Measurements from ENCODE around the gene LIMS2.

Gene LIMS2

DNA sequence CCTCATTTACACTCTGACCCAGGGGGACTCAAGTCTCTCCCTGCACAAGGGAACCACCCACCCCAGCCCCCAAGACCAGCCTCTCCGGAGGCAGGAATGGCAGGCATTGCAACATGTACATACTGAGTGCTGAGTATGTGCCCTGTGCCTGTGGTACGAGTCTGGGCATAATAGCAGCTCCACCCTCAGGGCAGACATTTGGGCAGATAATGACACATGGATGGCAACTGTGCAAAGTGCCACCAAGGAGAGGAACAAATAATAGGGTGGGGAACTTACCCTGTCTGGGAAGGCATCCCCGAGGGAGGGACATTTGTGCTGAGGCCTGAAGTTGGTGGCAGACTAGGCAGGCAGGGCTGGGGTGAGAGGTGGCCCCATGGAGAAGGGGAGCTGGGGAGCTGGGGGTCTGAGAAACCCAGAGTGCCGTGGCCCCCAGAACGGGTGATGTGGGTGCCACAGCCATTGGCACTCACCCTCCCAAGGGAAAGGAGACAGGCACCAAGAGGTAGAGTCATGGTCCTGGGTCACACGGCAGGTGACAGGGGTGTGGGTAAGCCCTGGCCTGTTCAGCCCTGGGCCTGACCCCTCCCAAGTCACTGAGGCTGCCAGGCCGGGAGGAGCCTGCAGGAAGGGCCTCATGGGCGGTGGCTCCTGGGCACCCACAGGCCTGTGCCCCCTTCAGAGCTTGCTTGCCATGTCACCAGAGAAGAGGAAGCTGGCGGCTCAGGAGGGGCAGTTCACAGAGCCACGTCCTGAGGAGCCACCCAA, 45.0 kb downstream of the LIMS2 start:
- Histone ChIP-seq H3K9me3 (ENCODE audit: insufficient read depth, low read length) (no peaks in the 10 kb centered on the region), H3K4me3 (ENCODE audit: insufficient read length, low read depth) (no peak overlapping the region), H3K4me1 (ENCODE audit: insufficient read depth, insufficient read length) (peaks cover 3% of the 10 kb centered on the region), H3K36me3 (ENCODE audit: insufficient read depth, insufficient read length, low read length) (no peaks in the 10 kb centered on the region), H3K27me3 (ENCODE audit: insufficient read depth, insufficient read length) (no peaks in the 10 kb centered on the region), H3K9ac (ENCODE audit: insufficient read length, low read depth) (no peak overlapping the region)
- no peak for DNase-seq (ENCODE audit: low read depth, low spot score)
- no peak for TF ChIP-seq SUZ12 (IDR thresholded peaks at IDR 0.05; ENCODE audit: extremely low read depth, insufficient read depth, insufficient read length)
- TF ChIP-seq ZNF274 (IDR thresholded peaks at IDR 0.05; ENCODE audit: low read depth, low read length): no peak
- TF ChIP-seq YY1 (IDR thresholded peaks at IDR 0.05; ENCODE audit: insufficient read depth, insufficient read length): no peak

DNA sequence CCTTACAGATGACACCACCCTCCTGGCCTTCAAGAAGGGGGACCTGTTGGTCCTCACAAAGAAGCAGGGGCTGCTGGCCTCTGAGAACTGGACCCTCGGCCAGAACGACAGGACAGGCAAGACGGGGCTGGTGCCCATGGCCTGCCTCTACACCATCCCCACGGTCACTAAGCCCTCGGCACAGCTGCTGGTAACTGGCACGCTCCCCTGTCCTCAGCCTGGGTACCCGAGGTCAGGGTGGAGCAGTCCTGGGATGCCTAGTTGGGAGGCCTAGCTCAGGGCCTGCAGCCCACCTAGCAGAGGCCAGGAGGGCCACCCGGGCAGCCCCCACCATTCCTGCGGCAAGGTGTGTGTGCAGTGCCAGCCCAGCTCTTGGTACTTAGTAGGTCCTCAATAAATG, 45.7 kb downstream of the LIMS2 start:
- no peak overlapping the region for H3K4me3 ChIP-seq (ENCODE audit: insufficient read length, low read depth)
- peaks cover 3% of the 10 kb centered on the region for H3K4me1 ChIP-seq (ENCODE audit: insufficient read depth, insufficient read length)
- no peak for TF ChIP-seq YY1 (IDR thresholded peaks at IDR 0.05; ENCODE audit: insufficient read depth, insufficient read length)
- no peak for TF ChIP-seq ZNF274 (IDR thresholded peaks at IDR 0.05; ENCODE audit: low read depth, low read length)
- TF ChIP-seq SUZ12 (IDR thresholded peaks at IDR 0.05; ENCODE audit: extremely low read depth, insufficient read depth, insufficient read length): no peak
- H3K36me3 ChIP-seq (ENCODE audit: insufficient read depth, insufficient read length, low read length): no peaks in the 10 kb centered on the region
- DNase-seq (ENCODE audit: low read depth, low spot score): no peak
- no peak overlapping the region for H3K9ac ChIP-seq (ENCODE audit: insufficient read length, low read depth)
- no peaks in the 10 kb centered on the region for H3K27me3 ChIP-seq (ENCODE audit: insufficient read depth, insufficient read length)
- no peaks in the 10 kb centered on the region for H3K9me3 ChIP-seq (ENCODE audit: insufficient read depth, low read length)

DNA sequence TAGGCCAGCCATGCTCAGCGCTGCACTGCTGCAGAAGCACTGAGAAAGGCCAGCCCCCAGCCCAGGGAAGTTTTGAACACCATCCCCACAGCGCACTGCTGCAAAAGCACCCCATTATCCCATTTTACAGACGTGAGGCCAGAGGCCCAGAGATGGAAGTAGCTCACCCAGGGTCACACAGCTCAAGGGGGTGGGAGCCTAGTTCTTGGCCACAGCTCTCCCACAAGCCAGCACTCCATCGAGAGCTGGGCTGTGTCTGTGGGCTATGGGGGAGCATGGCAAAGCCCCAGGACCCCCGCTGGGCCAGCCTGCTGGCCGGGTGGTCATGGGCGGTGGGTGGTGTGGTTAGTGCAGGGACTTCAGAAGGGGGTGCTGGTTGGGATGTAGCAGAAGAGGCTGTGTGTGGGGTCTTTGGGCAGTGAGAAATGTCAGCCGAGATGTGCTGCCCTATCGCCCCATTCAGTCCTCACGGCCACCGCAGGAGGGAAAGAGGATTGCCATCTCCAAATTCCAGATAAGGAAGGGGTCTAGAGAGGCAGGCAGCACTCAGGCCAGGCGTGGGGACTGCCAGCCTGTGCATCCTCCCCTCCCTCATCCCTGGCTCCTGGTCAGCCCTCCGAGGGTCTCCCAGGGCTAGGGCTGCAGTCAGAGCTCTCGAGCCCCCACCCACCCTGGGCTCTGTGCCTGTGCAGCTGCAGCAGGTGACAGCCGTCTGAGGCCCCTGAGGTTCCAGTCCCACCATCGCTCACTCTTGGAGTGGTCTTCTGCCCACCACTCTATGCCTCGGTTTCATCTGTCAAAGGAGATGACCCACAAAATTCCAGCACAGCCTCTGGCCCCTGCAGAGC, 46.3 kb downstream of the LIMS2 start:
- Histone ChIP-seq H3K9ac (ENCODE audit: insufficient read length, low read depth) (no peak overlapping the region), H3K36me3 (ENCODE audit: insufficient read depth, insufficient read length, low read length) (no peaks in the 10 kb centered on the region), H3K9me3 (ENCODE audit: insufficient read depth, low read length) (no peaks in the 10 kb centered on the region), H3K27me3 (ENCODE audit: insufficient read depth, insufficient read length) (no peaks in the 10 kb centered on the region), H3K4me3 (ENCODE audit: insufficient read length, low read depth) (no peak overlapping the region), H3K4me1 (ENCODE audit: insufficient read depth, insufficient read length) (peaks cover 3% of the 10 kb centered on the region)
- TF ChIP-seq SUZ12 (IDR thresholded peaks at IDR 0.05; ENCODE audit: extremely low read depth, insufficient read depth, insufficient read length) (no peak), ZNF274 (IDR thresholded peaks at IDR 0.05; ENCODE audit: low read depth, low read length) (no peak), YY1 (IDR thresholded peaks at IDR 0.05; ENCODE audit: insufficient read depth, insufficient read length) (no peak)
- DNase-seq (ENCODE audit: low read depth, low spot score): no peak

DNA sequence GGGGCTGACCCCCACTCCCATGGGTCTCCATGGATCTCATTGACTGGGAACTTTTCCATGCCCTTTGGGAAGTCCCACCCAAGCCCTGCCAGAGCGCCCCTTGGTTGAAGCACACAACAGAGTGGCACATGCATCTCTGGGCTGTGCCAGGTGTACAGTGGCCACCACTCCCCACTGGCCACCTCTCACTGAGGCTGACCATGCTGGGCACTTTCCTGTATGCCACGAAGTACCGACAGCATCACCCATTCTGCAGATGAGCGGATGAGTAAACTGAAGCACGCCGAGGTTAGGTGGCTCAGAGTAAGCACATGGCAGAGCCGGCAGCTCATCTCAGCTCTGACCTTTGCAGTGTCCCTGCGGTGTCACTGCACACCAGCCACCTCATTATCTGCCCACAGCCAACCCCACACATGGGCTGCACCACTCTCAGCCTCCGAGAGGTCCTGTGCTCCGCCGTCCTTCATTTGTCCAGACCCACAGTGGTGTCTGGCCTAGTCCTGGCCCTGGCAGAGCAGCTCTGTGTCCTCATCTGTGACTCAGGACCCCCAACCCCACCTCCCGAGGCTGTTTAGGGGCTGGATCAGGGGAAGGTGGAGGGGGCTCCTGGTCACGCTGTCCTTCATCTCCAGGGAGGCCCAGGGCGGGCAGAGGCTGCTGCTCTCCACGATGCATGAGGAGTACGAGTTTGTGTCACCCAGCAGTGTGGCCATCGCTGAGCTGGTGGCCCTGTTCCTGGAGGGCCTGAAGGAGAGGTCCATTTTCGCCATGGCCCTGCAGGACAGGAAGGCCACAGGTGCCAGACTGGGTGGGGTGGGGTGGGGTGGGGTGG, 47.4 kb downstream of the LIMS2 start:
- Histone ChIP-seq H3K27me3 (ENCODE audit: insufficient read depth, insufficient read length) (no peaks in the 10 kb centered on the region), H3K4me1 (ENCODE audit: insufficient read depth, insufficient read length) (no peaks in the 10 kb centered on the region)

DNA sequence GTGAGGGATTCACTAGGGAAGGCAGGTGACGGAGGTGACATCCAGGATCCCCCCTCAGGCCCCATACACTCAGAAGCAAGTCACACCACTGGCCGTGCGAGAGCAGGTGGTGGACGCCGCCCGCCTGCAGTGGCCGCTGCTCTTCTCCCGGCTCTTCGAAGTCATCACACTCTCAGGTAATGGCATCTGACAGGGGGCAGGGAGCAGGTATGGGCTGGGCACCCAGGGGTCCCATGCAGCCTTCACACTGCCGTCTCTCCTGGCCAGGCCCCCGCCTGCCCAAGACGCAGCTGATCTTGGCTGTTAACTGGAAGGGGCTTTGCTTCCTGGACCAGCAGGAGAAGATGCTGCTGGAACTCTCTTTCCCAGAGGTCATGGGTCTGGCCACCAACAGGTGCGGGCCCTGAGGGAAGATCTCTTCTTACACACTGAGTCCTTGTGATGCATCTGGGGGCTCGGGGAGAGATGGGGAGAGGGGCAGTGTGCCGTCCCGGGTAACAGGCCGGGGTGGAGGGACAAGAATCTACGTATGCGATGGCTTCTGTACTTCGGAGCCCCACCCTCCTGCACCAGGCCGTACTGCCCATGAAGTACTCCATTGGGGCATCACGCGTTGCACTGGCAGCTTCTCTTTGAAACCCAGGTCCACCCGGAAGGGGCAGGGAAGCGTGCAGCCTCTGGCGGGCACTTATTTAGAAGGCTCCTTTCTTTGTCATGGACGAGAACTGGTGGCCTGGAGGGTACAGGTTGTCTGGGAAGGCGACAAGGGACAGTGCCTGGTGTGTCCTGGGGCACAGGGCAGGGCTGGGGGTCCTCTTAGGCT, 48.2 kb downstream of the LIMS2 start:
- Histone ChIP-seq H3K27me3 (ENCODE audit: insufficient read depth, insufficient read length) (no peaks in the 10 kb centered on the region), H3K9me3 (ENCODE audit: insufficient read depth, low read length) (no peaks in the 10 kb centered on the region), H3K9ac (ENCODE audit: insufficient read length, low read depth) (no peak overlapping the region), H3K36me3 (ENCODE audit: insufficient read depth, insufficient read length, low read length) (no peaks in the 10 kb centered on the region), H3K4me3 (ENCODE audit: insufficient read length, low read depth) (no peak overlapping the region), H3K4me1 (ENCODE audit: insufficient read depth, insufficient read length) (peaks cover 3% of the 10 kb centered on the region)
- TF ChIP-seq YY1 (IDR thresholded peaks at IDR 0.05; ENCODE audit: insufficient read depth, insufficient read length) (no peak), ZNF274 (IDR thresholded peaks at IDR 0.05; ENCODE audit: low read depth, low read length) (no peak), SUZ12 (IDR thresholded peaks at IDR 0.05; ENCODE audit: extremely low read depth, insufficient read depth, insufficient read length) (no peak)
- no peak for DNase-seq (ENCODE audit: low read depth, low spot score)

More for the DNA sequence above, 47.4 kb downstream of the LIMS2 start:
- no peaks in the 10 kb centered on the region for H3K9me3 ChIP-seq (ENCODE audit: insufficient read depth, low read length)
- DNase-seq (ENCODE audit: low read depth, low spot score): no peak
- H3K36me3 ChIP-seq (ENCODE audit: insufficient read depth, insufficient read length, low read length): no peaks in the 10 kb centered on the region
- no peak overlapping the region for H3K9ac ChIP-seq (ENCODE audit: insufficient read length, low read depth)
- no peak overlapping the region for H3K4me3 ChIP-seq (ENCODE audit: insufficient read length, low read depth)
- TF ChIP-seq SUZ12 (IDR thresholded peaks at IDR 0.05; ENCODE audit: extremely low read depth, insufficient read depth, insufficient read length) (no peak), ZNF274 (IDR thresholded peaks at IDR 0.05; ENCODE audit: low read depth, low read length) (no peak)

DNA sequence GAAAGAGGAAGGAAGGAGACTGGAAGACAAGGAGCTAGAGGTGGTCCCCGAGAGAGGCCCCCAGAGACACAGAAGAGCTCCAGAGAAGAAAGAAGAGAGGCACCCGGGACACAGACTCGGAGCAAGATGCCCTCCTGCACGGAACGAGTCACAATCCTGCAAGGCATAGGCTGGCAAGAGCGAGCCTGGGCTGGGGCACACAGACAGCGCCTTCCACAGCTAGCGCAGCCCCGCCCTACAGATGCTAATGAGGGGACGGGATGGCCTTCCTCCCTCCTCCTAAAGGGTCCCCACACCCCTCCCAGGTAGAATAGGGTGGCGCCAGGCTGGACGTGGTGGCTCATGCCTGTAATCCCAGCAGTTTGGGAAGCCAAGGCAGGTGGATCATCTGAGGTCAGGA, 49.2 kb downstream of the LIMS2 start:
- no peaks in the 10 kb centered on the region for H3K36me3 ChIP-seq (ENCODE audit: insufficient read depth, insufficient read length, low read length)
- H3K4me3 ChIP-seq (ENCODE audit: insufficient read length, low read depth): no peak overlapping the region

More for the DNA sequence above, 49.2 kb downstream of the LIMS2 start:
- H3K27me3 ChIP-seq (ENCODE audit: insufficient read depth, insufficient read length): no peaks in the 10 kb centered on the region
- TF ChIP-seq SUZ12 (IDR thresholded peaks at IDR 0.05; ENCODE audit: extremely low read depth, insufficient read depth, insufficient read length) (no peak), YY1 (IDR thresholded peaks at IDR 0.05; ENCODE audit: insufficient read depth, insufficient read length) (no peak), ZNF274 (IDR thresholded peaks at IDR 0.05; ENCODE audit: low read depth, low read length) (no peak)
- DNase-seq (ENCODE audit: low read depth, low spot score): no peak
- peaks cover 3% of the 10 kb centered on the region for H3K4me1 ChIP-seq (ENCODE audit: insufficient read depth, insufficient read length)
- H3K9ac ChIP-seq (ENCODE audit: insufficient read length, low read depth): no peak overlapping the region
- no peaks in the 10 kb centered on the region for H3K9me3 ChIP-seq (ENCODE audit: insufficient read depth, low read length)

Data from NT2/D1 (cell line).